Measurements from ENCODE around the gene MYCN.

DNA sequence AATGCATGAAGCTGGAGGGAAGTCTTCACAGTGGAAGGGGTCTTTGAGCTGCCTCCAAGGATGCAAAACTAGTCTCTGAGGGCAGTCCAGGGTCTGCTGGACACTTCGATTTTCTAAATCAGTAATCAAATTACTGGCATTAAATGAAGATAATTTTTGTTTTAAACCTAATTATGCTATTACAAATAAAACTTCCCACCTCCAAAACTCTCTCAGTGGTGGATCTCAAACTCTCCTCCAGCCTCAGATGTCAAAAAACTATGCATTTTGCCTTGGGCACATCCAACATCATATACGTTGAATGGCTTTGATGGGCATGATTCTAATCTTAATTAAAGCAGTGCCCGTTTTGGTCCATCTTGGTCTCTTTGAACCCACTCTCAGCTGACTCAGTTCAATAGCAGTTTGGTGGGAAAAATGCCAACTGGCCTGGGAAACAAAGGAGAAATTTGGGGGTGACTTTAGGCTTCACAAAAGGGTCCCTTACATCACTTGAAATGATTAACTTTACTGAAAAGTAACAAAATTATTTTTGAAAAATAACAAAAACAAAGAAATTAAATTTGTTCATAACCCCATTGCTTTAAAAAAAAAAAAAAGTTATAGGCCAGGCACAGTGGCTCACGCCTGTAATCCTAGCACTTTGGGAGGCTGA is 5.9 kb upstream of the MYCN start:
- TF ChIP-seq, protein P1, sequence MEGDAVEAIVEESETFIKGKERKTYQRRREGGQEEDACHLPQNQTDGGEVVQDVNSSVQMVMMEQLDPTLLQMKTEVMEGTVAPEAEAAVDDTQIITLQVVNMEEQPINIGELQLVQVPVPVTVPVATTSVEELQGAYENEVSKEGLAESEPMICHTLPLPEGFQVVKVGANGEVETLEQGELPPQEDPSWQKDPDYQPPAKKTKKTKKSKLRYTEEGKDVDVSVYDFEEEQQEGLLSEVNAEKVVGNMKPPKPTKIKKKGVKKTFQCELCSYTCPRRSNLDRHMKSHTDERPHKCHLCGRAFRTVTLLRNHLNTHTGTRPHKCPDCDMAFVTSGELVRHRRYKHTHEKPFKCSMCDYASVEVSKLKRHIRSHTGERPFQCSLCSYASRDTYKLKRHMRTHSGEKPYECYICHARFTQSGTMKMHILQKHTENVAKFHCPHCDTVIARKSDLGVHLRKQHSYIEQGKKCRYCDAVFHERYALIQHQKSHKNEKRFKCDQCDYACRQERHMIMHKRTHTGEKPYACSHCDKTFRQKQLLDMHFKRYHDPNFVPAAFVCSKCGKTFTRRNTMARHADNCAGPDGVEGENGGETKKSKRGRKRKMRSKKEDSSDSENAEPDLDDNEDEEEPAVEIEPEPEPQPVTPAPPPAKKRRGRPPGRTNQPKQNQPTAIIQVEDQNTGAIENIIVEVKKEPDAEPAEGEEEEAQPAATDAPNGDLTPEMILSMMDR (IDR thresholded peaks at IDR 0.05): no peak
- no peak for TF ChIP-seq POLR2AphosphoS5 (IDR thresholded peaks at IDR 0.05)
- no peak for TF ChIP-seq POLR2A (IDR thresholded peaks at IDR 0.05)
